ENCODE measurements around the gene GLOD5. TPM values are rescaled to one million over a fixed set of nuclear protein-coding genes. Genes with fewer than 3 reads are reported as not detected.
"Not testable (repeated sequence)": the region's sequence is repeated elsewhere in the genome, so short reads cannot be mapped to it uniquely, and the experiment has no call there.

The GLOD5 gene
- polyA plus RNA-seq, 4 donors, result 1.5 to 2.4 (median 1.7) TPM

DNA sequence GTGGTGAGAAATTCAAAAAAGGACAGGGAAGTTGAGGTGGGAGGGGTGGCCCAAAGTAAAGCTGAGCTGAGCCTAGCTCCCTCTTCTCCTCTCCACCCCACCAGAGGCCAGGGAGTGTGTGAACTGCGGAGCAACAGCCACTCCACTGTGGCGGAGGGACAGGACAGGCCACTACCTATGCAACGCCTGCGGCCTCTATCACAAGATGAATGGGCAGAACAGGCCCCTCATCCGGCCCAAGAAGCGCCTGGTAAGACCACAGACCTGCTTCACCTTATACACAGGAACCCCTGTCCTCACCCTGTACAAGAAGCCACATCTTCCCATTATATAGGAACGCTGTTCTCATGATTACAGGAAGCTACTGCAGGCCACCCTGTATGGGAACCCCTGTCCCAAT is 30.7 kb downstream of the GLOD5 start:
- no peak for DNase-seq (ENCODE audit: low read depth in 4 of 4, low spot score in 3 of 4)

DNA sequence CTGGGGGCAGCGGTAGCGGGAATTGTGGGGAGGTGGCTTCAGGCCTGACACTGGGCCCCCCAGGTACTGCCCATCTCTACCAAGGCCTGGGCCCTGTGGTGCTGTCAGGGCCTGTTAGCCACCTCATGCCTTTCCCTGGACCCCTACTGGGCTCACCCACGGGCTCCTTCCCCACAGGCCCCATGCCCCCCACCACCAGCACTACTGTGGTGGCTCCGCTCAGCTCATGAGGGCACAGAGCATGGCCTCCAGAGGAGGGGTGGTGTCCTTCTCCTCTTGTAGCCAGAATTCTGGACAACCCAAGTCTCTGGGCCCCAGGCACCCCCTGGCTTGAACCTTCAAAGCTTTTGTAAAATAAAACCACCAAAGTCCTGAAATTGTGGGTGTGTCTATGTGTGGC is 32.4 kb downstream of the GLOD5 start:
- no peak for DNase-seq (ENCODE audit: low read depth in 4 of 4, low spot score in 3 of 4)

DNA sequence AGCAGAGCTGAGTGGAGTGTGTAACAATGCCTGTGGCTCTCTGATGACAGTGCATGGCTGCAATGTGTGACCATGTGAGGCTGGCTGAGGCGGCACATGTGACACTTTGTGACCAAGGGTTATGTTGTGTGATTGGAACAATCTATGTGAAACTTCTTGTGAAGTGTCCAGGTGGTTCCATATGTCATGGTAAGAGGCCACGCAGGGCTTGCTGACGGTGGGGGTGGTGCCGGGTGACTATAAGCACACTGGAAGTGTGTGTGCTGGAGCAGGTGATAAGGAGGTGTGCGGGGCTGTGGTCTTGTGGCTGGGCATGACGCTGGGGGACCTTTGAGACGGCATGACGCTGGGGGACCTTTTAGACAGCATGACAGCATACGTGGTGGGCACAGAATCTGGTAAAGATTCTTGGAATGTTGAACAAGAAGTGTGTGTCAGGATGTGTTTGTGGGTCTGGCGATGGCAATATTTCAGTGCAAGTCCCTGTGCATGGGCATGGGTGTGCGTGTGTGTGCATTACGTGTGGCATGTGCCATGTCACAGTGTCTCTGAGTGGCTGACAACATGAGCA is 32.9 kb downstream of the GLOD5 start:
- DNase-seq (ENCODE audit: low read depth in 4 of 4, low spot score in 3 of 4), result no peak

DNA sequence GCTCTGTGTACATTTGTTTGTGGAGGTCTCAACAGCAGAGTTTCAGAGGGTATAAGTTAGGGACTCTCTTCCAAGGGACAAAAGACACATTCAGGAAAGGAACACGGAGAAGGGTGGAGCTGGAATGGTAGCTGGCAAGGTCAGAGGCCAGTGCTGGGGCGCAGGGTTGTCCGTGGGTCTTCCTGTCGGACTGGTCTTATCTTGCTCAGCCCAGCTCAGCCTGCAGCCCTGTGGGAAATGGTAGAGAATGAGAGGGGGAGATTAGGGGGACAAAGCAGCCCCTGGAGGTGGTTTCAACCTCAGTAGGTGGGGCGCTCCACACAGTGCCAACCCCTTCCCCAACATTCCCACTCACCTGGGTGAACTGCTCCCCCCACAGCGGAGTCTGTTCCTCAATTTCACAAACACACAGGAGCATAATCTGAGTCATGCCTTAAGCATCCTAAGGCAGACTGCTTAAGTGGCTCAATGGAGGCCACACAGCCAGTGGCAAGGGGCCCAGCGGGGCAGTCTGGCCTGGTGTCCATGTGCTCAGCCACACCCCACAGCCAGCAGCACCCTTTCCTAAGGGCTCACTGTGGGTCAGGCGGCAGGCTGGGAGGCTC is 33.5 kb downstream of the GLOD5 start:
- no peak for DNase-seq (ENCODE audit: low read depth in 4 of 4, low spot score in 3 of 4)

DNA sequence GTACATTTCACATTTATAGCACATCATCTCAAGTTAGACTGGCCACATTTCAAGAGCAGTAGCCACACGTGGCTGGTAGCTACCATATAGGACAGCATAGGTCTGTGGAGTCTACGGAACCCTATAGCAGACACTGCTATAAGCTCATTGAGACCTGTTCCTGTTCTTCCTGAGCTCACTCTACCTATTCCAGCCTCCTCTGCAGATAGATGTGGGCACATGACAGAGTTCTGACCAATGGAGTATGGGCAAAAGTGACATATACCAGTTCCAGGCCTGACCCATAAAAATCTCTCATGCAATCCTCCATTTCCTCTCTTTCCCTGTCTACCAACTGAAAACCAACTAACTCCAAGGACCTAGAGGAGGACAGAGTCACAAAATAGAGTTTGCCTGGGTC is 36.8 kb downstream of the GLOD5 start:
- no peak for DNase-seq (ENCODE audit: low read depth in 4 of 4, low spot score in 3 of 4)

DNA sequence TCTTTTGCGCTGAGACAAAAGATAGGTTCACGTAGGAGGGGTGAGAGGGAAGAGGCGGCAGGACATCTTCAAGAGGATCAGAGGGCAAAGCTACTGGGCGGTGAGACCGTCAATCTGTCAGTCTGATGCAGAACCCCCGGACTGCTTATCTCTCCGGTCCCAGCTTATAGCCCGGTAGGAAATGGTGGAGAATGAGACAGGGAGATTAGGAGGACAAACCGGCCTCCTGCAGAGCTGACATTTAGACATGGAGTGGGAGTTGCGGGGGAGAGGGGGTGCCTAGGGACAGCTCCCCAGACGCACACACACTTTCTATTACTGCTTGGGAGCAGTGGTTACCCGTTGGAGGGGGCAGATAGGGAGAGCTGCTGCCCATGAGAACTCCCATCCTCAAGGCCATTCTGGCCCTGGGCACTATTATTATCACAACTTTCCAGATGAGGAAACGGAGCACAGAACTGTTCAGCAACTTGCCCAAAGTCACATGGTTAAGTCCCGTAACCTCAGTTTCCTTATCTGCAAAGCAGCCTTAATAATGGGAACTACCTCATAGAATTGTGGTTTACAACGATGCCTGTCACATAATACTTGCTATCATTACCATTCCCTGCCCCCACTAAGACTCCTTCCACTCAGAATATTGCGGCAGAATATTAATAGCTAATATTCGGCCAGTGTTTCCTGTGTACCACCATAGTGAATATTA is 39.2 kb downstream of the GLOD5 start:
- peak in 2 of 4 donors; percentile 4 to 8 for DNase-seq (ENCODE audit: low read depth in 4 of 4, low spot score in 3 of 4)

DNA sequence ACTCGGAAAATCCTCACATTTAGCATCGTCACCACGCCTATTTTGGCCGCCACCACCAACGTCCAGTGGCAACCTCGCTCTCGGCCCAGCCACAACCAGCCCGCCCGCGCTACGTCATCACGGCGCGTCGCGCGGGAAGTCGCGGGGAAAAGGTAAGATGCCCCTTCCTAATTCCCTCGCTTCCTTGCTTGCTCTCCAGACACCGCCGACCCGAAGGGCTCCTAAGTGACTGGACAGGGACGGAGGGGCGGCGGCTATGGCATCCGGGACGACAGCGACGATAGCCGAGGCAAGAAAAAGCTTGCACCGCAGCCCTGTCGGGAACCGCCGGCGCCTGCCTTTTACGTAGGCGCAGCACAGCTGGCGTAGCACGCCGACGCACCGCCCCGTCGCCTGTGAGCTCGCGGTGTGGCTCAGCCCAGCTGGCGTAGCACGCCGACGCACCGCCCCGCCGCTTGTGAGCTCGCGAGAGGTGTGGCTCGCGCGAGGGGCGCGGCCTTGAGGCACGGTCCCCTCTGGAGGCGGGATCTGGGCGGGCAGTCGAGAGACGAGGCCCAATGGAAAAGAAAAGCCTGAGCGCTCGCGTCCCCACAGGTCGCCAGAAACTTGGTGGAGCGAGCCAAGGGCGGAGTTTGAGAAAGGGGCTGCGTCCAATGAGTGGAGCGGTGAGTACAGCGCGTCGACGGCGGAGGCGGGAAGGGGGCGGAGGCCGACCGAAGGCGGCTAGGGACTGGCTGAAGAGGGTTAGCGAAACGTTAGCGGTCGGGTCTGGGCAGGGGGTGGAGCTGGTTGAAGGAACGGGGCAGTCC is 39.9 kb downstream of the GLOD5 start, which contains the start of gene HDAC6:
HDAC6 (plus strand) TSS at position 788 of the 809 bp plus-strand sequence. CDS start 626 bp downstream, outside the sequence.
- peak; percentile 83 to 94 (median 90) for DNase-seq (ENCODE audit: low read depth in 4 of 4, low spot score in 3 of 4)

DNA sequence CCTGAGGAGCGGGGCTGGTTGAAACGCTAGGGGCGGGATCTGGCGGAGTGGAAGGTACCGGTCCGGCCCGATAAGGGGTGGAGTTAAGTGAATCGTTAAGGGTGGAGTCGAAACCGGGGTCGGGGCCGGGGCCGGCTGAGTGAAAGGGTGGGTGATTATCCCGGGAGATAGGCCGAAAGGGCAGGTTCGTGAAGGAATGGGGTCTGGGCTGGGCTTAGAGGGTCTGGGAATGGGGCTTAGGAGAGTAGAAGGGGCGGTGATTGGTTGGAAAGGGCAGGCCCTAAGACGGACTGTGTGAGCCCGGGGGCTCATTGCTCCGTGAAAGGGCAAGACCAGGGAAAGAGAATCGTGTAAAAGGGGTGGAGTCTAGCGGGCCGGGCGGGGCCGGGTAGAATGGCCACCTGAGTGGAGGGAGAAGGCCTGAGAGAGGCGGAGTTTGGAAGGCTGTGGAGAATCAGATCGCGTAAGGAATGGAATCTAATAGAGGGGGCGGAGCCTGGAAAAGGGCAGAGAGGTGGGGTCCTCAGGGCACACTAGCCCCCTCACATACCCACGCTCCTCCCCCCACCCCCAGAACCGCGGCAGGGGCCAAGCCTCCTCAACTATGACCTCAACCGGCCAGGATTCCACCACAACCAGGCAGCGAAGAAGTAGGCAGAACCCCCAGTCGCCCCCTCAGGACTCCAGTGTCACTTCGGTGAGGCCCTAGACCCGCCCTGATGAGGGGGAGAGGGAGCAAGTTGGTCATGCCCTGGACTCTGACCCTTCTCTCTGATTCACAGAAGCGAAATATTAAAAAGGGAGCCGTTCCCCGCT is 40.8 kb downstream of the GLOD5 start:
- peak; percentile 43 to 58 (median 55) for DNase-seq (ENCODE audit: low read depth in 4 of 4, low spot score in 3 of 4)

DNA sequence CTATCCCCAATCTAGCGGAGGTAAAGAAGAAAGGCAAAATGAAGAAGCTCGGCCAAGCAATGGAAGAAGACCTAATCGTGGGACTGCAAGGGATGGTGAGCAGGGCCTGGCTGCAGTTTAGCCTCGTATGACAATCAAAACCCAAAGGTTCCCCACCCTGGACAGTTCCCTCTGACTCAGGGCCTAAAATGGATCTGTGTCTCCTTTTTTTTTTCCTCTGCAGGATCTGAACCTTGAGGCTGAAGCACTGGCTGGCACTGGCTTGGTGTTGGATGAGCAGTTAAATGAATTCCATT is 41.3 kb downstream of the GLOD5 start:
- DNase-seq (ENCODE audit: low read depth in 4 of 4, low spot score in 3 of 4), result no peak

DNA sequence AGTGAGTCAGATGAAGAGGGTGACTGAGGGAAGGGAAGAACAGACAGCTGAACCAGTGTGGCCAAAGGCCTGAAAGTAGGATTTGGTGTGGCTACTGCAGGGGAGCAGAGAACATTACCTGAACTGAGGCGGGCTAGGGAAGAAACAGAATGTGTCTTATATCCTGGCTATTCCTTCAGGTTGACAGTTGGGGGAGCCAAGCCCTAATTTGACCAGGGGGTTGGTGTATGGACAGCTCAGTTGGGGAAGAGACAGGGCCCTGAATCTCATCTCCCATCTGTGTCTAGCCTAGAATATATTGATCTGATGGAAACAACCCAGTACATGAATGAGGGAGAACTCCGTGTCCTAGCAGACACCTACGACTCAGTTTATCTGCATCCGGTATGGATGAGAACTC is 44.5 kb downstream of the GLOD5 start:
- DNase-seq (ENCODE audit: low read depth in 4 of 4, low spot score in 3 of 4), result no peak

DNA sequence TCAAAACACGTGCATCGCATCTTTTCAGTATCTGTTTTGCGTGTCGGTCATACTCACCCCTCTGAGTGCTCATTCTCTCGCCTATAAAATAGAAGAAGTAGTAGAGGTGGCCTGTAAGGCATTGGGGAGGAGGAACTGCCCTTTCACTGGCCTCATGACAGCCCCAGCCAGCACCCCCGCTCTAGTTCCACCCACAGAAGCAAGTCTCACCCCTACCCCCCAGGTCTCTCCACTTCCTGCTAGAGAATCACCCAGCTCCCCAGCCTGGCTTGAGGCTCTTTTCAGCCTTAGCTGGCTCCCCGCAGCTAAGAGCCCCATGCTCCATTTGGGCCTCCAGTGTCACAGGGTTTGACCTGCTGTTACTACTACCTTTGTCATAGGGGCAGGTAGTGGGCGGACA is 52.1 kb downstream of the GLOD5 start:
- DNase-seq (ENCODE audit: low read depth in 4 of 4, low spot score in 3 of 4), result no peak

DNA sequence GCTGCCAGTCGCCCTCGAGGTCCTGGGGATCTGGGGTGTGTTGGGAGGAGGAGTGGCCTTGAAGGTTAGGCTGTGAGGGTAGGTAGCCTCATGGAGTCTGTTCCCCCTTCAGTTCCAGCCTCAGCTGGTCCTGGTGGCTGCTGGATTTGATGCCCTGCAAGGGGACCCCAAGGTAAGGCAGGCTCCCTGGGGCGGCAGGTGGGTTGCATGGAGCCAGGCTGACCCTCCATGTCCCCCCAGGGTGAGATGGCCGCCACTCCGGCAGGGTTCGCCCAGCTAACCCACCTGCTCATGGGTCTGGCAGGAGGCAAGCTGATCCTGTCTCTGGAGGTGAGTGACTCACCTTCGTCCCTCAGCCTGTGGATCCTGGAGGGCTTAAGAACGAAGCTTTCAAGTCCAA is 53.2 kb downstream of the GLOD5 start:
- DNase-seq (ENCODE audit: low read depth in 4 of 4, low spot score in 3 of 4), result no peak

DNA sequence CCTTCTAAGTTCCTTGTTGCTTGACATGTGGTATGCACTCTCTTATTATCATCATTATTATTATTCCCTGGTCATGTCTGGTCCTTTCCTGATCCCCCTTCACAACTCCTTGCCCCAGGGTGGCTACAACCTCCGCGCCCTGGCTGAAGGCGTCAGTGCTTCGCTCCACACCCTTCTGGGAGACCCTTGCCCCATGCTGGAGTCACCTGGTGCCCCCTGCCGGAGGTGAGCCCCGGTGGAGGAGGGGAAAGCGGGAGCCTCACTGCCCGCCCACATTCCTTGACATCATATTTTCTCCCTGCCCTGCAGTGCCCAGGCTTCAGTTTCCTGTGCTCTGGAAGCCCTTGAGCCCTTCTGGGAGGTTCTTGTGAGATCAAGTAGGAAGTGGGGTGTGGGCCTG is 53.7 kb downstream of the GLOD5 start:
- DNase-seq (ENCODE audit: low read depth in 4 of 4, low spot score in 3 of 4), result no peak

DNA sequence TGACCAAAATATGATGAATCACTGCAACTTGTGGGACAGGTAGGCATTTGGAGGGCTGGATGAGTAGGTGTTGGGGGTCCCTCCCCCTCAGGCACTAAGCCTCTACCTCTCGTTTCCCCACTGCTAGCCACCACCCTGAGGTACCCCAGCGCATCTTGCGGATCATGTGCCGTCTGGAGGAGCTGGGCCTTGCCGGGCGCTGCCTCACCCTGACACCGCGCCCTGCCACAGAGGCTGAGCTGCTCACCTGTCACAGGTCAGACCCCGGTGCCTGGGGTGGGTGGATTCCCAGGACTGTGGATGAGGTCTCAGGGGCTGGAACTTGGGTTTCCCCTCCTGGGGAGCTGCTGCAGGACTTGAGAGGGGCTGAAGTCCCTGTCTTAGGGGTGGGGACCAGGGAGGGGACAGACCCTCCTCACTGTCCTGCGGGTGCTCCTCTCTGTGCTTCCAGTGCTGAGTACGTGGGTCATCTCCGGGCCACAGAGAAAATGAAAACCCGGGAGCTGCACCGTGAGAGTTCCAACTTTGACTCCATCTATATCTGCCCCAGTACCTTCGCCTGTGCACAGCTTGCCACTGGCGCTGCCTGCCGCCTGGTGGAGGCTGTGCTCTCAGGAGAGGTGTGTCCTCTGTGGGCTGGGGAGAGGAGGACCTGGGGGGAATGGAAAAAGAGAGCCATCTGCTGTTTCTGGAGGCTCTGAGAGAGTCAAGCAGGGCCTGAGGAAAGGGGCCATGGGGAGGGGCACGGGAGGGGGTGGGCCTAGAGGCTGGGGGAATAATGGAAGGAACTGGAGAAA is 54.7 kb downstream of the GLOD5 start:
- no peak for DNase-seq (ENCODE audit: low read depth in 4 of 4, low spot score in 3 of 4)

DNA sequence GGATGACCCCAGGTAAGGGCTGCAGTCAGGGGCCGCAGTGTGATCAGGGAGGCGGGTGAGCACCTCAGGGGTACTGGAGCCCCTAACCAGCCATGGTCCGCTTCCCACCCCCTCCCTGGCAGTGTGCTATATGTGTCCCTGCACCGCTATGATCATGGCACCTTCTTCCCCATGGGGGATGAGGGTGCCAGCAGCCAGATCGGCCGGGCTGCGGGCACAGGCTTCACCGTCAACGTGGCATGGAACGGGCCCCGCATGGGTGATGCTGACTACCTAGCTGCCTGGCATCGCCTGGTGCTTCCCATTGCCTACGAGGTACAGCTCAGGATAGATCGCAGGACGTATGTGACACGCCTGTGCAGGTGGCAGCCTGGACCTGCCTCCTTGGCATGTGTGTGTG is 56.6 kb downstream of the GLOD5 start:
- DNase-seq (ENCODE audit: low read depth in 4 of 4, low spot score in 3 of 4), result no peak

DNA sequence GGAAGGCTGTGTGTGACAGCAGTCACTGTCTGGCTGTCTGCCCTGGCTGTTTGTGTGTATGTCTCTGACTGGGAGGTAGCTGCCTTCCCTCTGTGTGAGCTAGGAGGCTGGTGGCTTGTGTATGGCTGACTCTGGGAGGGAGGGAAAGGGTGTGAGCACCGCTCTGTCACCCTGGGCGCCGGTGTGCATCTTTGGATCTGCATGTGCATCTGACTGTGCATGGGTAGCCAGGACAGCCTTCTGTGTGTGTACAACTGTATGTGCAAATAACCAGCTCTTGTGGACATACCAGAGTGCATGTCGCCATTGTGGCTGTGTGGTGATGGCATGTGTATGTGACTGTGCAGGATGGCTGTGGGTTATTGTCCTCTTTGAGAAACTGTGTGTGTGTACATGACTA is 57.3 kb downstream of the GLOD5 start:
- no peak for DNase-seq (ENCODE audit: low read depth in 4 of 4, low spot score in 3 of 4)

DNA sequence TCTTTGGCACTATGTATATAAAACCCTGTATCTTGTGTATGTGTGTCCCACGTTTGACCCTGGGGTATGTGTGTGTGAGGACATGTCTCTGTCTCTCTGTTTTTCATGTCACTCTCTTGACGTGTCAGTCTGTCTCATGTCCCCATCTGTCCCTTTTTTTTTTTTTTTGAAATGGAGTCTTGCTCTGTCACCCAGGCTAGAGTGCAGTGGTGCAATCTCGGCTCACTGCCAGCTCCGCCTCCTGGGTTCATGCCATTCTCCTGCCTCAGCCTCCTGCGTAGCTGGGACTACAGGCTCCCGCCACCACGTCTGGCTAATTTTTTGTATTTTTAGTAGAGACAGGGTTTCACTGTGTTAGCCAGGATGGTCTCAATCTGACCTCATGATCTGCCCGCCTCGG is 57.8 kb downstream of the GLOD5 start:
- DNase-seq (ENCODE audit: low read depth in 4 of 4, low spot score in 3 of 4), result not testable (repeated sequence)

DNA sequence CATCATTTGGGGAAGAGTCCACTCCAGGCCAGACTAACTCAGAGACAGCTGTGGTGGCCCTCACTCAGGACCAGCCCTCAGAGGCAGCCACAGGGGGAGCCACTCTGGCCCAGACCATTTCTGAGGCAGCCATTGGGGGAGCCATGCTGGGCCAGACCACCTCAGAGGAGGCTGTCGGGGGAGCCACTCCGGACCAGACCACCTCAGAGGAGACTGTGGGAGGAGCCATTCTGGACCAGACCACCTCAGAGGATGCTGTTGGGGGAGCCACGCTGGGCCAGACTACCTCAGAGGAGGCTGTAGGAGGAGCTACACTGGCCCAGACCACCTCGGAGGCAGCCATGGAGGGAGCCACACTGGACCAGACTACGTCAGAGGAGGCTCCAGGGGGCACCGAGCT is 61.5 kb downstream of the GLOD5 start:
- no peak for DNase-seq (ENCODE audit: low read depth in 4 of 4, low spot score in 3 of 4)

All from right renal pelvis (tissue), 4 donors.